RPMI8226 (cell line): ENCODE measurements around the gene NEK6.

Experiments used
- DNase-seq: peaks from one replicate; pipeline ENCODE4 v3.0.0-alpha.2; 2015

Gene NEK6

GRCh38 chr9:124281931-124282371 is 24.2 kb downstream of the NEK6 start:
- DNase-seq, result no peak

- DNase-seq, result no peak
Observed at GRCh38 chr9:124282442-124283227, 24.9 kb downstream of the NEK6 start.

GRCh38 chr9:124283228-124283814 is 25.6 kb downstream of the NEK6 start:
- no peak for DNase-seq

- no peak for DNase-seq
Observed at GRCh38 chr9:124284237-124284831, 26.6 kb downstream of the NEK6 start.

GRCh38 chr9:124284940-124285441 is 27.2 kb downstream of the NEK6 start:
- DNase-seq, result no peak

- DNase-seq, result no peak
Observed at GRCh38 chr9:124285490-124285889, 27.7 kb downstream of the NEK6 start.

GRCh38 chr9:124285903-124286291 is 28.1 kb downstream of the NEK6 start:
- DNase-seq, result peak; percentile 78

- peak; percentile 77 for DNase-seq
Observed at GRCh38 chr9:124286292-124286931, 28.7 kb downstream of the NEK6 start.

GRCh38 chr9:124290053-124290591 is 32.4 kb downstream of the NEK6 start:
- DNase-seq, result peak; percentile 55

- DNase-seq, result no peak
Observed at GRCh38 chr9:124290743-124291554, 33.2 kb downstream of the NEK6 start.

GRCh38 chr9:124291801-124292396 is 34.1 kb downstream of the NEK6 start:
- DNase-seq, result no peak

- peak; percentile 25 for DNase-seq
Observed at GRCh38 chr9:124292696-124293593, 35.2 kb downstream of the NEK6 start.

GRCh38 chr9:124293718-124294506 is 36.2 kb downstream of the NEK6 start:
- no peak for DNase-seq

- DNase-seq, result no peak
Observed at GRCh38 chr9:124295159-124295794, 37.5 kb downstream of the NEK6 start.

- no peak for DNase-seq
Observed at GRCh38 chr9:124296094-124296493, 38.3 kb downstream of the NEK6 start.

GRCh38 chr9:124296796-124297550 is 39.2 kb downstream of the NEK6 start:
- no peak for DNase-seq

GRCh38 chr9:124297551-124297901 is 39.8 kb downstream of the NEK6 start:
- DNase-seq, result no peak

GRCh38 chr9:124297915-124298645 is 40.3 kb downstream of the NEK6 start:
- DNase-seq, result no peak
